GM19397 (cell line): Measurements from ENCODE around the gene DHX8.
"Not testable (repeated sequence)": the region's sequence is repeated elsewhere in the genome, so short reads cannot be mapped to it uniquely, and the experiment has no call there.

Experiments
- ATAC-seq: cut with Tn5 transposase; IDR thresholded peaks from one replicate; pipeline ENCODE4 v1.9.1; 2021; ENCODE audit warnings: mild to moderate bottlenecking, moderate library complexity; ENCODE audit not compliant: unreplicated experiment

DHX8 gene

GRCh38 chr17:43461185-43461584 lies 22.6 kb upstream of the DHX8 start:
- no peak for ATAC-seq

DNA sequence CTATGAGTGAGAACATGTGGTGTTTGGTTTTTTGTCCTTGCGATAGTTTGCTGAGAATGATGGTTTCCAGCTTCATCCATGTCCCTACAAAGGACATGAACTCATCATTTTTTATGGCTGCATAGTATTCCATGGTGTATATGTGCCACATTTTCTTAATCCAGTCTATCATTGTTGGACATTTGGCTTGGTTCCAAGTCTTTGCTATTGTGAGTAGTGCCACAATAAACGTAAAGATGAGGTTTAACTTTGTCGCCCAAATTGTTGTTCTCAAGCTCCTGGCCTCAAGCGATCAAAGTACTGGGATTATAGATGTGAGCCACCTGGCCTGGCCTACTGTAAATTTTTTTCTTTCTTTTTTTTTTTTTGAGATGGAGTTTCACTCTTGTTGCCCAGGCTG lies 21.2 kb upstream of the DHX8 start:
- ATAC-seq: not testable (repeated sequence)

GRCh38 chr17:43463241-43463640 lies 20.5 kb upstream of the DHX8 start:
- no peak for ATAC-seq

GRCh38 chr17:43464046-43464445 lies 19.7 kb upstream of the DHX8 start:
- no peak for ATAC-seq

- ATAC-seq: no peak
Observed at GRCh38 chr17:43465049-43465448, 18.7 kb upstream of the DHX8 start.

GRCh38 chr17:43467981-43468581 lies 15.7 kb upstream of the DHX8 start:
- no peak for ATAC-seq

DNA sequence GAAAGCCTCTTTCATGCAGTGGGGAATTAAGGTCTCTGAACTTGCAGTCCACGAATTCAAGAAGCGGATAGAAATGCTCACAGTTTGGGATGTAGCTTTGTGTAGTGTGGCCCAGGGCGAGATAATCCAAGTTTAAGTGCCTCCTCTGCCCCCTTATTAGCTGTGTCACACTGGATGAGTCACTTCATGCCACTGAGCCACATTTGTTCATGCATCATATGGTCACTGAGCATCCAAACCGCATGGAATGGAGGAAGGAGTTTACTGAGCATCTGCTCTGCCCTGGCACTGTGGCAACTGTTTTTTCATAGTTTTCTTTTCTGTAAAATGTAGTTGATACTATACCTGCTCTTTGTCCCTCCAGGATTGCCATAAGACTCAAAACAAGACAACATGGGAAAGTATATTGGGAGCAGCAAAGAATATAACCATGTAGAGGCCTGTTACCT lies 15.1 kb upstream of the DHX8 start:
- no peak for ATAC-seq

- no peak for ATAC-seq
Observed at GRCh38 chr17:43469145-43469544, 14.6 kb upstream of the DHX8 start.

- ATAC-seq: no peak
Observed at GRCh38 chr17:43471585-43472160, 12.1 kb upstream of the DHX8 start.

DNA sequence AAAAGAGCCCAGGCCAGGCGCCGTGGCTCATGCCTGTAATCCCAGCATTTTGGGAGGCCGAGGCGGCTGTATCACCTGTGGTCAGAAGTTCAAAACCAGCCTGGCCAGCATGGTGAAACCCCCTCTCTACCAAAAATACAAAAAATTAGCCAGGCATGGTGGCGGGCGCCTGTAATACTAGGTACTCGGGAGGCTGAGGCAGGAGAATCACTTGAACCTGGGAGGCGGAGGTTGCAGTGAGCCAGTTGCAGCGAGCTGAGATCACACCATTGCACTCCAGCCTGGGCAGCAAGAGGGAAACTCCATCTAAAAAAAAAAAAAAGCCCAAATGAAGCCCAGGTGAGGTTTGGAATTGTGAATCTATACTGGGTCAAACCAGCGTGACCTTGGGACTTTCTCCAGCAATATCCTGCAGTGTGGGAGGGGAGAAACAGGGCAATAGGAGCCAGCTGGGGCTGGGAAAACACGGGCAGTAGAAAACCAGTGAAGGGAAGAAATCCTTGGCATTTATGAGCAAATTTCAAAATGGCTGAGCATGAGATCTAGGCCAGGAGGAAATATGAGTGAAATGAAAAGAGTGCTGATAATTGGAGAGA lies 8.2 kb upstream of the DHX8 start:
- ATAC-seq: no peak

DNA sequence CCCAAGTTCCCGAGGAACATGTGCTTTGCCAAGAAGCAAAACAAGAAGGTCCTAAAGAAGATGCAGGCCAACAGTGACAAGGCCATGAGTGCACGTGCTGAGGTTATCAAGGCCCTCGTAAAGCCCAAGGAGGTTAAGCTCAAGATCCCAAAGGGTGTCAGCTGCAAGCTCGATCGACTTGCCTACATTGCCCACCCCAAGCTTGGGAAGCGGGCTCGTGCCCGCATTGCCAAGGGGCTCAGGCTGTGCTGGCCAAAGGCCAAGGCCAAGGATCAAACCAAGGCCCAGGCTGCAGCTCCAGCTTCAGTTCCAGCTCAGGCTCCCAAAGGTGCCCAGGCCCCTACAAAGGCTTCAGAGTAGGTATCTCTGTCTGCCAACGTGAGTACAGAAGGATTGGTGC lies 7.5 kb upstream of the DHX8 start:
- ATAC-seq: not testable (repeated sequence)

DNA sequence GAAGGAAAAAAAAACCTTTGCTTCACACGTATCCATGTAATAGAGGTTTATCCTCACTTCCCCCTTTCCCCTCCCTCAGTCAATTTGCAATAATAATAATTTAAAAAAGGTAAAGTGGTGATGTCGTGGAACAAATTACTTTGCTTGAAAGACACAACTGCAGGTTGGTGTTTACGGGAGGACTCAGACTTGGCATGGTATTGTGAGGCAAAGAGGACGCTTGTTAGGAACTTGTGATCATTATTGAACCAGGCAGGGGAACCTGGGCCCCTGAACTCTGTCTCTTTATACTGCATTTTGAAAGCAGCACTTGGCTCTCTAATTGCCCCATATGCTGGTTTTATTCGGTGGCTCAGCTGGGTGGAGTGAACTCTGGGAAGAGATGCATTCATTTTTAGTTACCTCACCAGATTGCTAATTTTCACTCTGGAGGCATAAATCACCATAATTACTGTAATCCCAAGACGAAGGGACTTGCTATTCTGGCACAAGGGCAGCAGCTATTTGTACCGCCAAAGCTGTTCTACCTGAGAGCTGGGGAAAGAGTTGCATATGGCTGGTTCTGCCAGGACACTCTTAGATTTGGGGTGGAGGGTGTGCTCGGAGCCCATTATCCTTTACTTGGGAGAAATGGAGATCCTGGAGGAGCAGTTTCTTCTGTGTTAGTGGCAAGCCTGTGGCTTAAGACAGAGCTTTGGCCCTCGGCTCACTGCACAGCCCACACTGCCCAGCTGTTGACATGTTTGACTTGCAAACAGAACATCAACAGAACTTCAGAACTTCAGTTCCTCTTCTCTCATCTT lies 5.7 kb upstream of the DHX8 start:
- no peak for ATAC-seq

- no peak for ATAC-seq
Observed at GRCh38 chr17:43479948-43480347, 3.8 kb upstream of the DHX8 start.

DNA sequence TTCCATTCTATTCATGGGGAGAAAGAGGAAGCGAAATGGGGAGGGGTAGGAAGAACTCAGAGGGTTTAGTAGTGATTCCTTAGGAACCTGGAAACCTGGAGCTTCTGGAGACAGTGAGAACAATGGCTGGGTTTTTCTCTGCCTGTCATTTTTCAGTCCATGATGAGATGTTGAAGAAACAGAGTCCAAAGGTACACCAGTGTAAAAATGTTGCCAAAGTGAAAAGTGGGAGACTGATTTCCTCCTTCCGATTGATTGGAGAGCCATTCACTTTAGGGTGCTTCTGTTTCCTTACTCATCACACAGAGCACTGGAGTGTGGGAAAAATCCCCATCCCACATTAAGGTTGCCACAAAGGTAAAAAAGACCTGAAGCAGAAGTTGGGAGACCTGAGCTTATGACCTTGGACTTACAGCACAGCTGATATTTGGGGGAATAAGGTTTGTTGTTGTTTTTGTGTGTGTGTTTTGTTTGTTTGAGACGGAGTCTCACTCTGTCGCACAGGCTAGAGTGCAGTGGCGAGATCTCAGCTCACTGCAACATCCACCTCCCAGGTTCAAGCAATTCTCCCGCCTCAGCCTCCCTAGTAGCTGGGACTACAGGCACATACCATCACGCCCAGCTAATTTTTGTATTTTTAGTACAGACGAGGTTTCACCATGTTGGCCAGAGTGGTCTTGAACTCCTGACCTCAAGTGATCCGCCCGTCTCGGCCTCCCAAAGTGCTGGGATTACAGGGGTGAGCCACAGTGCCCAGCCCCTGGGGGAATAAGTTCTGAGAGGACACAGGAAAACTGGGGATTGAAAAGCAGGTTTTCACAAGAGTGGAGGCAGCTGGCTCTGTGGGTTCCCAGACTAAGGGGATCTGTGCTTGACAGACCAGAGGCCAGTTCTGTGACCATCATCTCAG lies 1.4 kb upstream of the DHX8 start:
- ATAC-seq: no peak

- no peak for ATAC-seq
Observed at GRCh38 chr17:43490621-43491020, 6.8 kb downstream of the DHX8 start.

GRCh38 chr17:43509440-43509839 lies 25.7 kb downstream of the DHX8 start:
- not testable (repeated sequence) for ATAC-seq

DNA sequence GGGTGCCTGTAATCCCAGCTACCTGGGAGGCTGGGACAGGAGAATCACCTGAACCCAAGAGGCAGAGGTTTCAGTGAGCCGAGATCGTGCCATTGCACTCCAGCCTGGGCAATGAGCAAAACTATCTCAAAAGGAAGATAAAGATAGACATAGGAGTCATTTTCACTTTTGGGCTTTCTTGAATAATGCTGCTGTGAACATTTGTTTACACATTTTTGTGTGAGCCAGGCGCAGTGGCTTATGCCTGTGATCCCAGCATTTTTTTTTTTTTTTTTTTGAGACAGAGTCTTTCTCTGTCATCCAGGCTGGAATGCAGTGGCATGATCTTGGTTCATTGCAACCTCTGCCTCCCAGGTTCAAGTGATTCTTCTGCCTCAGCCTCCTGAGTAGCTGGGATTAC lies 27.4 kb downstream of the DHX8 start:
- not testable (repeated sequence) for ATAC-seq

DNA sequence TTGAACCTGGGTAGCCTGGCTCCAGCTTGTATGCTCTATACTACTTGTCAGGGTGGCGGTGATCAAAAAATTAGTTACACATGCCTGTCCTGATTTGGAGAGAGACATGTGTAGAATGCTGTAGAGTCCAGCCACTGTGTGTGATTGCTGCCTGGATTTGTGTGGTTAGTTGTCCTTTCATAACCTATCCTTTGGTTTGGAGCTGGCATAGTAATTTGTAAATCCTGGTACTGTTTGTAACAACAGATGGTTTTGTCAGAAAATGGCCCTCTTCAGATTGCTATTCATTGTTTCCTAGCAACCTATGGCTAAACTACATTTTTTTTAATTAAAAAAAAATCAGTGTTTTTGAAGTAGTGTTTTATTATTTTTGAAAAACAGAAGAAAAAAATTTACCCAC lies 31.9 kb downstream of the DHX8 start:
- ATAC-seq: no peak

DNA sequence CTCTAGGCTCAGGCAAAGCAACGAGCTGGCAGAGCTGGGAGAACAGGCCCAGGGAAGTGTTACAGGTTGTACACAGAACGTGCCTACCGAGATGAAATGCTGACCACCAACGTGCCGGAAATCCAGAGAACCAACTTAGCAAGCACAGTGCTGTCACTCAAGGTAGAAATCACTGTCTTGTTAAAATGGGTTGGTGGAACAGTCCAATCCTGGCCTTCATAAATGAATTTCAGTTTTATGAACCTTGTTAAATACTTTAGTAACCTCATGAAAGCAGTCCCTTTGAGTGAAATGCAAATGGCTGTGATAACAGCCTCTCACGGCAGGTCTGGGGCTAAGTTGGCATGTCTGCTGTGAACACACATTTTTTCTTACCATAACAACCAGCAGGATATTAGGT lies 33.4 kb downstream of the DHX8 start:
- no peak for ATAC-seq

DNA sequence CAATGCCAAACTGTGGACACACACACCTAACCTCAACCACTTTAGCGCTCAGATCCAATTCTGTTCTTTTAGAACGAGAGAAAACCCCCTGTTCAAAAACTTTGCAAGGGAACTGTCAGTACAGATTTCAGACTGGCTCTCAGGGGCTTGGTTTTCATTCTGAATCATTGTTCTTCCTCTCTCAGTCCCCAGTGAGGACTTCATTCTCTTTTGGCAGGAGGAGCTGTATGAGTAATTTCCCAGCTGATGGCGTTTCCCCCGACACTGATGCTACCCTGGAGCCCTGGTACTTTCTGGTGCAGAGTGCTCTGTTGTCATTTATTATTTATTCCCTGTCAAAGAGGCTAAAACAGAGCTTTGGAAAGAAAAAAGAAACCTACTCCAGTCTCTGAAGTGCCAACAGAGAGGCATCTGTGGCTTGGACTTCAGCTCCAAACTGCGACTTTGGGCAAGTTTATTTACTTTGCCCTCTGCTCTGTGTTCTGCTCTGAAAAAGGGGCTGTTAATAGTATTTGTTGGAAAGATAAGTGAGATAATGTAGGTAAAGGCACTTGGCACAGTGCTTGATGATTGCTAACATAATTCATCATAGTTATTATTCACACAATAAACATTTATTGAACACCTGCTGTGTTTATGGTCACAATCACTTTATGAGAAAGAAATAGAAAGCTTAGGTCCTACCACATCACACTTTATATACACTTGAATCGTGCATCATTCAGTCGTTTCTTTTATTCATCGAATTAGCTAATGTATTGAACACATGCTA lies 34.0 kb downstream of the DHX8 start:
- no peak for ATAC-seq
